GM12892 (cell line): ENCODE measurements around the gene ZFR.

ENCODE experiments used
- POLR2A ChIP-seq: IDR thresholded peaks from 2 replicates; pipeline ENCODE4 v1.6.1; 2011; ENCODE audit warnings: low read depth, low read length, control low read depth
- POLR2AphosphoS5 ChIP-seq: IDR thresholded peaks from 2 replicates; pipeline ENCODE4 v1.6.1; 2011; ENCODE audit warnings: low read depth, low read length, control low read depth

GRCh38 chr5:32462618-32463017, 18.1 kb upstream of the ZFR start:
- TF ChIP-seq POLR2AphosphoS5 (no peak), POLR2A (no peak)
